ENCODE results near the gene NFU1. TPM values are rescaled to one million over a fixed set of nuclear protein-coding genes. Genes with fewer than 3 reads are reported as not detected.
A peak's percentile ranks its signal among the peaks of the same experiment; 100 is the strongest.

NFU1 gene
- 10 to 100 TPM; 58.9 to 77.2 (median 62.2) TPM for total RNA-seq

DNA sequence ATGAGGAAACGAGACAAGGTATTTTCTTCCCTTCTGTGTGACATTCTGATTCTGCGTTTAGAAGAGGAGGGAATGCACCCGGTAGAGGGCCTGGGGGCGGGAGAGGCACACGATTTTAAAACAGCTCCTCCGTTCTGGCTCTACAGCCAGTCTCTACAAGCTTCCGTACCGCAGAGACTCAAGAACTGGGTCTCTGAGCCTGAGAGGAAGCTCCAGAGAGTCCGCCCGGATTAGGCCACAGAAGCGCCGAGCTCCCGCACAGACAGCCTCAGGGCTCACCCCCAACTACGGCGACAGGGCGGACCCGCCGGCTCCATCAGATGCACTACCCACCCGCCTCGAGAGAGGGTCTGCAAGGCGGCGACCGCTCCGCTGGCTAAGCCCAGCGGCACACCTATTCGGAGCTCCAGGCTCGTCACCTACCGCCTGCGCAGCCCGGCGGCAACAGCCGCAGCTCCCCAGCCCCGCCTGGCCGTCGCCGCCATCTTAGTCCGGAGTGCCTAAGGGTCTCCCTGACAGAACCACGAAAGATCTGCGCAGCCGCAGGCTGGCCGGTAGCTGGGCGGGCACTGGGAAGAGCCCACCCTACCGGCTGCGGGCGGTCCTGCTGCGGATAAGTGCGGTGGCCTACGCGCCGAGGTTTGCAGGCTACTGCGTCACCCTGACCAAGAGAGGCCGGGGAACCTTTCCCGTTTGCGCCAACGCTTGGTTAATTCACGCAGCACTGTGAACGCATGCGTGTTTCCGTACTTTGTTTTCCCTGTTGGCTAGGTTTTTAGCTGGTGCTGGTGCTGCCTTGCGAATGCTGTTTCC, at the start of gene NFU1:
Gene NFU1 (minus strand): TSS at position 498 of the 813 bp plus-strand sequence. CDS start 13 bp downstream, at position 485.
- H3K4me3 ChIP-seq = peak within 1 kb of the TSS; percentile 63 to 67
- no peaks in the 10 kb centered on the region for H3K27me3 ChIP-seq
- WGBS, 2 donors (ENCODE audit: low coverage in 1 of 2) = 0% methylated on average over 7 to 32 of the region's 60 CpGs
- peak within 1 kb of the TSS; percentile 91 to 99 (median 96) for H3K27ac ChIP-seq
- H3K9me3 ChIP-seq = no peaks in the 10 kb centered on the region
- ATAC-seq = peak; percentile 99
- TF ChIP-seq POLR2A (IDR thresholded peaks at IDR 0.05) (peak; percentile 64 to 77), POLR2AphosphoS5 (IDR thresholded peaks at IDR 0.05) (peak; percentile 83), EP300 (IDR thresholded peaks at IDR 0.05) (no peak)
- TF ChIP-seq, protein P1, sequence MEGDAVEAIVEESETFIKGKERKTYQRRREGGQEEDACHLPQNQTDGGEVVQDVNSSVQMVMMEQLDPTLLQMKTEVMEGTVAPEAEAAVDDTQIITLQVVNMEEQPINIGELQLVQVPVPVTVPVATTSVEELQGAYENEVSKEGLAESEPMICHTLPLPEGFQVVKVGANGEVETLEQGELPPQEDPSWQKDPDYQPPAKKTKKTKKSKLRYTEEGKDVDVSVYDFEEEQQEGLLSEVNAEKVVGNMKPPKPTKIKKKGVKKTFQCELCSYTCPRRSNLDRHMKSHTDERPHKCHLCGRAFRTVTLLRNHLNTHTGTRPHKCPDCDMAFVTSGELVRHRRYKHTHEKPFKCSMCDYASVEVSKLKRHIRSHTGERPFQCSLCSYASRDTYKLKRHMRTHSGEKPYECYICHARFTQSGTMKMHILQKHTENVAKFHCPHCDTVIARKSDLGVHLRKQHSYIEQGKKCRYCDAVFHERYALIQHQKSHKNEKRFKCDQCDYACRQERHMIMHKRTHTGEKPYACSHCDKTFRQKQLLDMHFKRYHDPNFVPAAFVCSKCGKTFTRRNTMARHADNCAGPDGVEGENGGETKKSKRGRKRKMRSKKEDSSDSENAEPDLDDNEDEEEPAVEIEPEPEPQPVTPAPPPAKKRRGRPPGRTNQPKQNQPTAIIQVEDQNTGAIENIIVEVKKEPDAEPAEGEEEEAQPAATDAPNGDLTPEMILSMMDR (IDR thresholded peaks at IDR 0.05) = peak; percentile 55 to 87 (median 76)
- no peaks in the 10 kb centered on the region for H3K36me3 ChIP-seq
- peaks cover 0 to 37% (median 10%) of the 10 kb centered on the region in 3 donors for H3K4me1 ChIP-seq

DNA sequence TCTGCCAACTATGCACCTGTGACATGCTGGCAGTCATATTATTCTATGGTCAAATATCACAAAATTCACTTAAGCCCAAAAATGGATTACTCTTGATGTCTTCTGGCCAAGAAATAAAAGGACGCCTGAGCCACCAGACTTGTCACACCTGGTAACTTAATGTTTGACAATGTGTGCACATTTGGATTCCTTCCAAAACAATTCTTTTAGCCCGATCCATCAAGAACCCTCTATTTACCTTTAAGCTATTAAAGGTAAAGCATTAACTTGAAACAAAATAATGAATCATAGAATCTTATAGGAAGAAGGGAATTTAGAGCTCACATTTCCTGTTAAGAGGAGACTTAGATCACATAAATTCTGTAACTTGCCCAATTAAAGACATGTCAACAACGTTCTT, 46.5 kb upstream of the NFU1 start:
- Histone ChIP-seq H3K9me3 (no peaks in the 10 kb centered on the region), H3K27ac (no peak overlapping the region), H3K27me3 (no peaks in the 10 kb centered on the region), H3K36me3 (peaks cover 0 to 63% of the 10 kb centered on the region in 2 donors), H3K4me1 (no peaks in the 10 kb centered on the region), H3K4me3 (no peak overlapping the region)
- TF ChIP-seq POLR2AphosphoS5 (IDR thresholded peaks at IDR 0.05) (no peak), EP300 (IDR thresholded peaks at IDR 0.05) (no peak), POLR2A (IDR thresholded peaks at IDR 0.05) (no peak)
- TF ChIP-seq, protein P1 (IDR thresholded peaks at IDR 0.05) = no peak
- WGBS, 2 donors (ENCODE audit: low coverage in 1 of 2) = 53 to 63% methylated on average over 2 to 3 of the region's 3 CpGs
- ATAC-seq = no peak

DNA sequence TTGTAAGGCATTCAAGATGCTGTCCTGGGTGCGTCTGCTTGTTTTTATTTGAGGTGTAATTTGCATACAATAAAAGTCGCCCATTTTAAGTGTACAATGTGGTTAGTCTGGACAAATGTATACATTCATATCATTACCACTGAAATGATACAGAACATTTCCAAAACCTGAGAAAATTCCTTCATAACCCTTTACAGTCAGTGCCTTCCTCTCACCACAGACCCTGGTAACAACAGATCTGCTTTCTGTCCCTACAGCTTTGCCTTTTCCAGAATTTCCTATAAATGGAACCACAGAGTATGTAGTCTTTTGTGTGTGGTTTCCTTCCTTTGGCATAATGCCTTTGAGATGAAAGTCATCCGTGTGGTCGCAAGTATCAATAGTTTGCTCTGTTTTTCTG, 45.8 kb upstream of the NFU1 start:
- Histone ChIP-seq H3K9me3 (no peaks in the 10 kb centered on the region), H3K27ac (no peak overlapping the region), H3K4me3 (no peak overlapping the region), H3K36me3 (peaks cover 0 to 69% of the 10 kb centered on the region in 2 donors), H3K27me3 (no peaks in the 10 kb centered on the region), H3K4me1 (no peaks in the 10 kb centered on the region)
- TF ChIP-seq EP300 (IDR thresholded peaks at IDR 0.05) = no peak
- no peak for TF ChIP-seq POLR2A (IDR thresholded peaks at IDR 0.05)
- TF ChIP-seq, protein P1 (IDR thresholded peaks at IDR 0.05) = no peak
- no peak for TF ChIP-seq POLR2AphosphoS5 (IDR thresholded peaks at IDR 0.05)
- no peak for ATAC-seq
- WGBS, 2 donors (ENCODE audit: low coverage in 1 of 2) = 78 to 86% methylated on average over 4 of the region's 4 CpGs

DNA sequence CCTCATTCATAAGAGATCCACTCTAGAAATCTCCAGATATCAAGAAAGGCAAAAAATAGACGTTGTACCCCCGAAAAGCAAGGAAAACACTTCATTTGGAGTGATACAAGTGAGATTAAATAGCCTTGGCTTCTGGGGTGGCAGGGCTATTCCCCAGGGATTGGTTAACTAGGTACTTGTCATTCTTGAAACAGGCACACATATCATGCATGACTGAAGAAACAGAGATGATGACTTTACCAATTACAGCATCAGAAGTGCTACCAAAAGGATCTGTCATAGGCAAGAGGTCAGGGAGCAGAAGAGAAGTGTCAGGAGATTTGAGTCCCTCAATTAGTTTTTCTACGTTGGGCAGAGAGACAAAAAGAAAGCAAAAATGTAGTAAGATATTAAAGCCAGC, 45.2 kb upstream of the NFU1 start:
- H3K4me3 ChIP-seq = no peak overlapping the region
- no peaks in the 10 kb centered on the region for H3K9me3 ChIP-seq
- H3K36me3 ChIP-seq = peaks cover 0 to 74% of the 10 kb centered on the region in 2 donors
- no peaks in the 10 kb centered on the region for H3K4me1 ChIP-seq
- ATAC-seq = no peak
- no peak for TF ChIP-seq POLR2AphosphoS5 (IDR thresholded peaks at IDR 0.05)
- TF ChIP-seq, protein P1 (IDR thresholded peaks at IDR 0.05) = no peak
- no peak for TF ChIP-seq POLR2A (IDR thresholded peaks at IDR 0.05)
- no peak overlapping the region for H3K27ac ChIP-seq
- WGBS, 2 donors (ENCODE audit: low coverage in 1 of 2) = 79 to 80% methylated on average over 3 of the region's 3 CpGs
- no peaks in the 10 kb centered on the region for H3K27me3 ChIP-seq

DNA sequence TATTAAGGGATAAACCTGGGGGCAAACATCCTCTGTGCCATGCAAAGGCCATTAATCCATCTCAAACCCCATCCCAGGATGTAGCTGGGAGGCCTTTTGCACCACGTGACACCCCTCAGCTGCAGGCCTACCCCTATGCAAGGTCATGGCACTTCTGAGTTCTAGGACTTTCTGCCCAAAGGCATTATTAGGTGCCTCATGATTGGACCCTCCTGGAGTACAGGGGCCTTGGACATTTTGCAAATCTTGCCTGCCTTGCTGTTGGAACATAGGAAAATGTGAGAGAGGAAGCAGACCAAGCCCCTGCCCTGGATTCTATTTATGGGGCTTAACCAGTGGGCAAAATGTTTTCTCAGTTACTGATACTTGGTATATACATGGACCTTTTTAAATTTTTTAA, 44.2 kb upstream of the NFU1 start:
- 60 to 86% methylated on average over 1 of the region's 1 CpG for WGBS, 2 donors (ENCODE audit: low coverage in 1 of 2)
- Histone ChIP-seq H3K36me3 (peaks cover 0 to 74% of the 10 kb centered on the region in 2 donors), H3K27me3 (no peaks in the 10 kb centered on the region)

More for the DNA sequence above, 44.2 kb upstream of the NFU1 start:
- ATAC-seq = no peak
- H3K9me3 ChIP-seq = no peaks in the 10 kb centered on the region
- H3K4me1 ChIP-seq = no peaks in the 10 kb centered on the region
- TF ChIP-seq, protein P1 (IDR thresholded peaks at IDR 0.05) = no peak
- no peak for TF ChIP-seq POLR2A (IDR thresholded peaks at IDR 0.05)
- no peak for TF ChIP-seq POLR2AphosphoS5 (IDR thresholded peaks at IDR 0.05)
- no peak for TF ChIP-seq EP300 (IDR thresholded peaks at IDR 0.05)
- no peak overlapping the region for H3K27ac ChIP-seq
- no peak overlapping the region for H3K4me3 ChIP-seq
